ENCODE data around the gene ASPA. TPM values are rescaled to one million over a fixed set of nuclear protein-coding genes. Genes with fewer than 3 reads are reported as not detected.
"Not testable (repeated sequence)": the region's sequence is repeated elsewhere in the genome, so short reads cannot be mapped to it uniquely, and the experiment has no call there.

Gene ASPA
- 0.57 TPM for total RNA-seq
- 0.18 TPM for polyA plus RNA-seq
- long read RNA-seq, donor 1, result 0 reads
- long read RNA-seq, donor 2, result 0 reads
- long read RNA-seq, donor 3, result 0 reads
- long read RNA-seq, donor 4, result 0 reads
- long read RNA-seq, donor 5, result 0 reads
- long read RNA-seq, donor 6, full-length matches to known transcripts, result 1 of 1 reads
- long read RNA-seq, donor 6, partial matches to known transcripts, result 0 of 1 reads
- long read RNA-seq, donor 6, other reads (novel, unspliced or antisense), result 0 of 1 reads
- long read RNA-seq, donor 7, full-length matches to known transcripts, result 1 of 1 reads
- long read RNA-seq, donor 7, partial matches to known transcripts, result 0 of 1 reads
- long read RNA-seq, donor 7, other reads (novel, unspliced or antisense), result 0 of 1 reads
- long read RNA-seq, donor 8, result 0 reads
- long read RNA-seq, donor 9, result 0 reads
- long read RNA-seq, donor 10, result 0 reads

DNA sequence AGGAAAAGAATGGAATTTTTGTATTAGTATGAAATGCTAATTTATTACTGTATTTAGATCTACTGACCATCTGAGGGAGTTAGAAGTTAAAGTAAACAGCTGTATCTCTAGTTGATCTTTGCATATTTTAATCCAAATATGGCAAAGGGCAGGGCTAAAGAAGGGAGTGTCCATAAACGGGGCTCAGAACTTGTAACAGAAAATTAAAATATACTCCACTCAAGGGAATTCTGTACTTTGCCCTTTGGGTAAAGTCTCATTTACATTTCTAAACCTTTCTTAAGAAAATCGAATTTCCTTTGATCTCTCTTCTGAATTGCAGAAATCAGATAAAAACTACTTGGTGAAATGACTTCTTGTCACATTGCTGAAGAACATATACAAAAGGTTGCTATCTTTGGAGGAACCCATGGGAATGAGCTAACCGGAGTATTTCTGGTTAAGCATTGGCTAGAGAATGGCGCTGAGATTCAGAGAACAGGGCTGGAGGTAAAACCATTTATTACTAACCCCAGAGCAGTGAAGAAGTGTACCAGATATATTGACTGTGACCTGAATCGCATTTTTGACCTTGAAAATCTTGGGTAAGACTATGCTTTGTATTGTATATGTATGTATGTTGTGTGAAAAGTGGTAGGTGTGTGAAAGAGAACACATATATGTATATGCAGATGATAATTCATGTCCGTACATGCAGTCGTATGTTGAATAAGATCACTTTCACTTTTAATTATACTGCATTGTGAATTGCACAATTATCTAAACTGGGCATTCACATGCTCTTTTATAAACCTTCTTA, at the start of gene ASPA:
Gene ASPA (plus strand): TSS at position 186 of the 799 bp plus-strand sequence. CDS start 163 bp downstream, at position 349.
- DNase-seq (ENCODE audit: low read depth in 6 of 9, low spot score in 9 of 9), result no peak
- H3K27ac ChIP-seq (ENCODE audit: low read depth in 1 of 2, low read length in 1 of 2), result no peak within 1 kb of the TSS
- H3K4me1 ChIP-seq (ENCODE audit: control insufficient read depth in 2 of 2, insufficient read depth in 2 of 2, low read length in 2 of 2), result no peaks in the 10 kb centered on the region
- H3K27me3 ChIP-seq (ENCODE audit: control insufficient read depth in 2 of 2, insufficient read depth in 1 of 2, low read length in 1 of 2), result no peaks in the 10 kb centered on the region
- no peaks in the 10 kb centered on the region for H3K9me3 ChIP-seq (ENCODE audit: control insufficient read depth in 2 of 2, insufficient read depth in 1 of 2, low read length in 1 of 2)
- whole genome bisulfite sequencing, result 84% methylated on average over 7 of the region's 7 CpGs
- no peaks in the 10 kb centered on the region for H3K36me3 ChIP-seq (ENCODE audit: control insufficient read depth in 2 of 2, insufficient read depth in 2 of 2, low read length in 1 of 2)
- H3K4me3 ChIP-seq (ENCODE audit: low read length in 2 of 2), result no peak within 1 kb of the TSS

DNA sequence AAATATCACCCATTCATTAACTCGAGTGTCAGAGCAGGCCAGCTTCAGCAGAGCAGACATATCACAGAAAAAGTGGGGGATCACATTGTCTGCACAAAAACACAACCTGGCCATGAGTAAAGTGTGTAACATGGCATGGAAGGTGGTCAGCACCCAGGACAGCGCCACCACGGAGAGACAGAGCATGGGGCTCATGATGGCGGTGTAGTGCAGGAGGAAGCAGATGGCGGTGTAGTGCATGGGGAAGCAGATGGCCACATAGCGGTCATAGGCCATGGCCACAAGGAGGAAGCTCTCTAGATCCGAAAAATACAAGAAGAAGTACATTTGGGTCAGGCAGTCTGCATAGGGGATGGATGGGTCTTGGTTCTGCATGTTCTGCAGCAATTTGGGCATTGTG, 42.6 kb upstream of the ASPA start:
- not testable (repeated sequence) for H3K4me3 ChIP-seq (ENCODE audit: low read length in 2 of 2); H3K9me3 ChIP-seq (ENCODE audit: control insufficient read depth in 2 of 2, insufficient read depth in 1 of 2, low read length in 1 of 2); H3K4me1 ChIP-seq (ENCODE audit: control insufficient read depth in 2 of 2, insufficient read depth in 2 of 2, low read length in 2 of 2); H3K27me3 ChIP-seq (ENCODE audit: control insufficient read depth in 2 of 2, insufficient read depth in 1 of 2, low read length in 1 of 2); H3K27ac ChIP-seq (ENCODE audit: low read depth in 1 of 2, low read length in 1 of 2); H3K36me3 ChIP-seq (ENCODE audit: control insufficient read depth in 2 of 2, insufficient read depth in 2 of 2, low read length in 1 of 2)
- 14% methylated on average over 7 of the region's 7 CpGs for WGBS
- DNase-seq (ENCODE audit: low read depth in 6 of 9, low spot score in 9 of 9), result peak in 2 of 9 donors; percentile 2 to 3

DNA sequence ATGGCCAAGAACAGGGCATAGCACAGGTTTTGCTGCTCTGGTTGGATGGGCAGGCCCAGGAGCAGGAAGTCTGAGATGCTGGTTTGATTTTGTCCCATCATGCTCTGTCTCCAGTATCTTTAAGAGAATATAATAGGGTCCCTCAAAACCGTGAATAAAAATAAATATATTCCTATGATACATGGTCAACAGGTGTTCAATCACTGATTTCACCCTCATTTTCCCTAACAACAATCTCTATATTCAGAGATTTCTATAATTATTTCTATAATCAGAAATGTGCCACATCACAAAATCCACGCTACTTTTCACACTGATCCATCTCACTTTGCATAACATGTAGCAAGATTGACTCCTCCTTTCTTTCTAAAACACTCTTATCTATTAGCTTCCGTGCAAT, 42.1 kb upstream of the ASPA start, which contains the start of gene OR1E2:
Gene OR1E2 (minus strand): TSS at position 101 of the 400 bp plus-strand sequence. CDS start 0 bp downstream, at position 101.
- Histone ChIP-seq H3K36me3 (ENCODE audit: control insufficient read depth in 2 of 2, insufficient read depth in 2 of 2, low read length in 1 of 2) (no peaks in the 10 kb centered on the region), H3K27me3 (ENCODE audit: control insufficient read depth in 2 of 2, insufficient read depth in 1 of 2, low read length in 1 of 2) (no peaks in the 10 kb centered on the region), H3K4me3 (ENCODE audit: low read length in 2 of 2) (no peak within 1 kb of the TSS), H3K27ac (ENCODE audit: low read depth in 1 of 2, low read length in 1 of 2) (no peak within 1 kb of the TSS), H3K9me3 (ENCODE audit: control insufficient read depth in 2 of 2, insufficient read depth in 1 of 2, low read length in 1 of 2) (no peaks in the 10 kb centered on the region), H3K4me1 (ENCODE audit: control insufficient read depth in 2 of 2, insufficient read depth in 2 of 2, low read length in 2 of 2) (no peaks in the 10 kb centered on the region)
- DNase-seq (ENCODE audit: low read depth in 6 of 9, low spot score in 9 of 9), result no peak
- WGBS, result 86% methylated on average over 3 of the region's 3 CpGs

DNA sequence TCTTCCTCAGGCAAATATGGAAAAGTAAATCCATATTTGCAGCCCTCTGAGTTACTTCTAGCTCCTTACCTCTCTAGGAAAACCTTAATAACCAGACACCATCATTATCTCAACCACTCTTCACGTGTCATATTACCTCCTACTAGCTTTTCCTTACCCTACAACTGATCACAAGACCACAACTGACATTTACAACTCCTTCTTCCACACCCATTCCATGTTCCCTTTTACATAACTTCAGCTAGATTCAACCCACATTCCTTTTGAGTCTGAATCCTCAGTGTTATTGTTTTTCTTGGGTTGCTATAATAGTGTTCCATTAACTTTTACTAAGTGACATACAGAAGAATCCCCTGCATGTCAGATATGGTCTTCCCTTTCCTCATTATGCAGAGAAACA, 37.4 kb upstream of the ASPA start:
- no peak overlapping the region for H3K4me3 ChIP-seq (ENCODE audit: low read length in 2 of 2)
- no peaks in the 10 kb centered on the region for H3K27me3 ChIP-seq (ENCODE audit: control insufficient read depth in 2 of 2, insufficient read depth in 1 of 2, low read length in 1 of 2)
- no peak for DNase-seq (ENCODE audit: low read depth in 6 of 9, low spot score in 9 of 9)
- H3K27ac ChIP-seq (ENCODE audit: low read depth in 1 of 2, low read length in 1 of 2), result no peak overlapping the region
- no peaks in the 10 kb centered on the region for H3K9me3 ChIP-seq (ENCODE audit: control insufficient read depth in 2 of 2, insufficient read depth in 1 of 2, low read length in 1 of 2)
- H3K4me1 ChIP-seq (ENCODE audit: control insufficient read depth in 2 of 2, insufficient read depth in 2 of 2, low read length in 2 of 2), result no peaks in the 10 kb centered on the region
- no peaks in the 10 kb centered on the region for H3K36me3 ChIP-seq (ENCODE audit: control insufficient read depth in 2 of 2, insufficient read depth in 2 of 2, low read length in 1 of 2)
- 81% methylated on average over 1 of the region's 1 CpG for WGBS

DNA sequence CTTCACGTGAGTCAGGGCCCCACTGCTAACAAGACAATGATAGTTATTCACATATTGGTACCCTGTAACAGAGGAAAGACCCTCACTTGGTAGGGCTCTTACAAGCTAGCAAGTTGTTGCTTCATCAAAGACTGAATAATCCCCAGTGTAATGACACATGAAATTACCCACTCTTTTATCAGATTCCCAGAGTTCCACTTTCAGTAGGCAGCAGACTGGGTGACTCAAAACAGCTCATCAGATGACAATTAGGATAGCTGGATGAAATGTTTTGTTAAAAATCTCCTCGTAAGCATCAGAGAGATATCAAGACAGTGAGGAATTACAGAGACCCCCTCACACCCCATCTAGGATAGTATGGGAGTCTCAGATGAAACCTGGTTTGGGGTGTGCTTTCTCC, 35.3 kb upstream of the ASPA start:
- Histone ChIP-seq H3K36me3 (ENCODE audit: control insufficient read depth in 2 of 2, insufficient read depth in 2 of 2, low read length in 1 of 2) (no peaks in the 10 kb centered on the region), H3K27me3 (ENCODE audit: control insufficient read depth in 2 of 2, insufficient read depth in 1 of 2, low read length in 1 of 2) (no peaks in the 10 kb centered on the region), H3K27ac (ENCODE audit: low read depth in 1 of 2, low read length in 1 of 2) (no peak overlapping the region), H3K4me3 (ENCODE audit: low read length in 2 of 2) (no peak overlapping the region), H3K4me1 (ENCODE audit: control insufficient read depth in 2 of 2, insufficient read depth in 2 of 2, low read length in 2 of 2) (no peaks in the 10 kb centered on the region), H3K9me3 (ENCODE audit: control insufficient read depth in 2 of 2, insufficient read depth in 1 of 2, low read length in 1 of 2) (no peaks in the 10 kb centered on the region)
- no peak for DNase-seq (ENCODE audit: low read depth in 6 of 9, low spot score in 9 of 9)
- 95% methylated on average over 2 of the region's 2 CpGs for WGBS

DNA sequence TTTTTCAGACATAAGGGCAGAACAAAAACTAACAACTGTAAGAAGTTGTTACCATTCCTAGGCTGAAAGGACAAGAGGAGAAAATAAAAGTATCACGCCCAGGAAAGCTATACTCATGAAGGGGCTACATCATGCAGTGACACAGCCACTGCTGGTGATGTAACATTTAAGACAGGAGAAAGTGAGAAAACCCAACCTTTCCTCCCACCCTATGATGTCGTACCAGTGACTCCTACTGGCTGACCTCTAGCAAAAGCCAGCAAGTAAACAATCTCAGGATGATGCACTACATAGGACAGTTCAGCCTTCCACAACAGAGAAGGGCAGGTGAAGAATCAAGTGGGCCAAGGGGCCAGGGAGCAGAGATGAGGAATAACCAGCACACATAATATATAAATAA, 28.2 kb upstream of the ASPA start:
- WGBS, result 41% methylated on average over 2 of the region's 2 CpGs
- peak in 2 of 9 donors; percentile 4 to 12 for DNase-seq (ENCODE audit: low read depth in 6 of 9, low spot score in 9 of 9)

DNA sequence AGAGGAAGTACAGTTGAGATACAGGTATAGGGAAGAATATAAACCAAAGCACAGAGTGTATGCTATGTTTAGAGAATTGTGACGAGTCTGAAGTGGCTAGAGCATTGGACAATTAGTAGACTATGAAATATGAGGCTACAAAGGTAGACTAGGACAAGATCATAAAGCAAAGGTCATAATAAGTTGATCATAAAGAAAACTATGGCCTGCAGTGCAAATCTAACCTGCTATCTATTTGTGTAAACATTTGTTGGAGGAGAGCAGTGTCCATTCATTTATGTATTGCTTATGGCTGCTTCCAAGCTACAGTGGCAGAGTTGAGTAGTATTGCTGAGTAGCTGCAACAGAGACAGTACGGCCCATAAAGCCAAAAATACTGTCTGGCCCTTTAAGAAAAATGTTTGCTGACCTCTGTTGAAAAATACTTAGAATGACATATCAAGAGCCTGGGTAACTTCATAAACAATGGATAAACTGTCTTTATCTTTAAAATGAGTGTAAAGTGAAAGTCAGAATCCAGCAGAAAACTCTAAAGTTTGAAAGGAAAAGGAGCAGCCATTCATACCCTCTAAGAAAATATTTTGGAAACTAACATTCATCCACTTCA, 27.6 kb upstream of the ASPA start:
- H3K36me3 ChIP-seq (ENCODE audit: control insufficient read depth in 2 of 2, insufficient read depth in 2 of 2, low read length in 1 of 2), result no peaks in the 10 kb centered on the region
- no peaks in the 10 kb centered on the region for H3K27me3 ChIP-seq (ENCODE audit: control insufficient read depth in 2 of 2, insufficient read depth in 1 of 2, low read length in 1 of 2)
- no peaks in the 10 kb centered on the region for H3K4me1 ChIP-seq (ENCODE audit: control insufficient read depth in 2 of 2, insufficient read depth in 2 of 2, low read length in 2 of 2)
- WGBS, result 74% methylated on average over 2 of the region's 2 CpGs
- H3K9me3 ChIP-seq (ENCODE audit: control insufficient read depth in 2 of 2, insufficient read depth in 1 of 2, low read length in 1 of 2), result no peaks in the 10 kb centered on the region
- no peak overlapping the region for H3K4me3 ChIP-seq (ENCODE audit: low read length in 2 of 2)
- no peak for DNase-seq (ENCODE audit: low read depth in 6 of 9, low spot score in 9 of 9)
- H3K27ac ChIP-seq (ENCODE audit: low read depth in 1 of 2, low read length in 1 of 2), result no peak overlapping the region

More for the DNA sequence above, 28.2 kb upstream of the ASPA start:
- H3K4me1 ChIP-seq (ENCODE audit: control insufficient read depth in 2 of 2, insufficient read depth in 2 of 2, low read length in 2 of 2), result no peaks in the 10 kb centered on the region
- H3K27ac ChIP-seq (ENCODE audit: low read depth in 1 of 2, low read length in 1 of 2), result no peak overlapping the region
- no peaks in the 10 kb centered on the region for H3K9me3 ChIP-seq (ENCODE audit: control insufficient read depth in 2 of 2, insufficient read depth in 1 of 2, low read length in 1 of 2)
- H3K27me3 ChIP-seq (ENCODE audit: control insufficient read depth in 2 of 2, insufficient read depth in 1 of 2, low read length in 1 of 2), result no peaks in the 10 kb centered on the region
- no peak overlapping the region for H3K4me3 ChIP-seq (ENCODE audit: low read length in 2 of 2)
- no peaks in the 10 kb centered on the region for H3K36me3 ChIP-seq (ENCODE audit: control insufficient read depth in 2 of 2, insufficient read depth in 2 of 2, low read length in 1 of 2)

DNA sequence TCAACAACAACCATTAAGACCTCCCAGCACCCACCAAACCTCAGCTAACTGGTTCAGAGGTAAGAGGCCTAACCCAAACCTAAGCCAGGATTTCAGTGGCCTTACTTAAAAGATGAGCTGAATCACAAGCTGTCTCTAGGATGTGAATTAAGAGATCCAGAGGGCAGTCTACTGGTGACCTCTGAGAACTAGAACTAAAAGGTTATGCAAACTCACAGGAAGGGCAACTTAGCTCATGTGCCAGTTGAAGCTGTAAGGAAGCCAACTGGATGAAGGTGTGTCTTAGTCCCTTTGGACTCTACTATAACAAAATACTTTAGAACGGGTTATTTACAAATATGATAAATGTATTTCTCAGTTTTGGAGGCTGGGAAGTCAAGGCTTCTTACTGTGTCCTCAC, 9.4 kb upstream of the ASPA start:
- not testable (repeated sequence) for H3K4me3 ChIP-seq (ENCODE audit: low read length in 2 of 2); H3K27me3 ChIP-seq (ENCODE audit: control insufficient read depth in 2 of 2, insufficient read depth in 1 of 2, low read length in 1 of 2); H3K36me3 ChIP-seq (ENCODE audit: control insufficient read depth in 2 of 2, insufficient read depth in 2 of 2, low read length in 1 of 2); DNase-seq (ENCODE audit: low read depth in 6 of 9, low spot score in 9 of 9); H3K9me3 ChIP-seq (ENCODE audit: control insufficient read depth in 2 of 2, insufficient read depth in 1 of 2, low read length in 1 of 2); H3K4me1 ChIP-seq (ENCODE audit: control insufficient read depth in 2 of 2, insufficient read depth in 2 of 2, low read length in 2 of 2); H3K27ac ChIP-seq (ENCODE audit: low read depth in 1 of 2, low read length in 1 of 2)
- WGBS, result 98% methylated on average over 1 of the region's 1 CpG

DNA sequence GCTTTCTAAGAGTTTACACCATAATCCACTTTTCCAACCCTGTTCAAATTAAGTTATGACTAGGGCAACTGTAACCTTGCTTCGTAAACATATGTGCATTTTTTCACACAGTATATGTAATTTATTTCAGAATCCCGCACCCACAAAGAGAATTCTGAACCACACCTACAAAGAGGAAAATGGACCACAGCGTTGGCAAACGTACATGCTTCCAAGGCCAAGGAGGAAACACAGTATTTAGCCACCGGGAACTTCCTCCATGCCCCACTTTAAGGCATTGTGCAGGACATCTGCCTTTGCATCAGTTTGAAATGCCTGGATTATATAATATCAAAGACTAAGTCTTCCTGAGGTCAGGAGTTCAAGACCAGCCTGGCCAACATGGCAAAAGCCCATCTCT, 6.3 kb upstream of the ASPA start:
- Histone ChIP-seq H3K4me1 (ENCODE audit: control insufficient read depth in 2 of 2, insufficient read depth in 2 of 2, low read length in 2 of 2) (no peaks in the 10 kb centered on the region), H3K27me3 (ENCODE audit: control insufficient read depth in 2 of 2, insufficient read depth in 1 of 2, low read length in 1 of 2) (no peaks in the 10 kb centered on the region), H3K4me3 (ENCODE audit: low read length in 2 of 2) (no peak overlapping the region), H3K36me3 (ENCODE audit: control insufficient read depth in 2 of 2, insufficient read depth in 2 of 2, low read length in 1 of 2) (no peaks in the 10 kb centered on the region), H3K9me3 (ENCODE audit: control insufficient read depth in 2 of 2, insufficient read depth in 1 of 2, low read length in 1 of 2) (no peaks in the 10 kb centered on the region), H3K27ac (ENCODE audit: low read depth in 1 of 2, low read length in 1 of 2) (no peak overlapping the region)
- DNase-seq (ENCODE audit: low read depth in 6 of 9, low spot score in 9 of 9), result no peak
- 85% methylated on average over 5 of the region's 5 CpGs for WGBS
